ENCODE measurements around the gene CBY3. TPM values are rescaled to one million over a fixed set of nuclear protein-coding genes. Genes with fewer than 3 reads are reported as not detected.

CBY3 gene
- total and polyA plus RNA-seq, 2 of the 8 experiments (the other 6 are each of a cell fraction or from before 2014, with no cell fraction given), result 0.39 TPM

DNA sequence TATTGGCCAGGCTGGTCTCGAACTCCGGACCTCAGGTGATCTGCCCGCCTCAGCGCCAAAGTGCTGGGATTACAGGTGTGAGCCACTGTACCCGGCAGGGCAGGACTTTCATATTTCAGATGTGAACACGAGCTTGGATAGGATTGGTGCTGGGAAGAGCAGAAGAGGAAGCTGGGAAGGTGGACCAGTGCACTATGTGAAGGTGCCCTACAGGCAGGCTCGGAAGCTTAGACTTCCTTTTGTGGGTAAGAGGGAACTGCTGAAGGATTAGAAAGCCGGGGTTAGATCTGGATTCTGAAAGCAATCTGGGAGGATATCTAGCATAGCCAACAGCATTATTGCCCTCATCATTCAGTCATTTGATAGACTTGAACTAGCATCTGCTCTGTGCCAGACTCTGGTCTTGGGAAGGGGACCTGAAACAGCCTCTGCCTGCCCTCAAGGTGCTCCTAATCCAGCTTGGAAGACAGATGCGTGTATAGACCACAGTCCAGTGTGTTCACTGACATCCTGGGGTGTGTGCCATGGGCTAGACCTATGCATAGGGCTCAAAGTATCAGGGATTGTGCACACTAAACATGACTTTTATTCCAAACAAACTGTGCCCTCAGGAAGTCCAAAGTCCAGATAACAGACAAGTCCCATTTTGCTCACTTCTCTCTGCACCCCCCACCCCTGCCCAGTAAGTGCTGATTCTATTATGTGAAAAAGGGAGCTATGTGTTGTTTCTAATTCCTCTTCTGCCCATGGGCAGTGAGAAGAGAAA, 637 bp downstream of the CBY3 start (continued):
- no peak for TF ChIP-seq SIN3A (conservative IDR thresholded peaks at IDR 0.05 in 1 of 2, IDR thresholded peaks at IDR 0.05 in 1 of 2; ENCODE audit: low read depth in 1 of 2, low read length in 2 of 2)
- no peak for TF ChIP-seq JUN (IDR thresholded peaks at IDR 0.05; ENCODE audit: low read depth, low read length)
- no peak for TF ChIP-seq PHF8 (conservative IDR thresholded peaks at IDR 0.05; ENCODE audit: low read depth, low read length)
- TF ChIP-seq, protein P1, sequence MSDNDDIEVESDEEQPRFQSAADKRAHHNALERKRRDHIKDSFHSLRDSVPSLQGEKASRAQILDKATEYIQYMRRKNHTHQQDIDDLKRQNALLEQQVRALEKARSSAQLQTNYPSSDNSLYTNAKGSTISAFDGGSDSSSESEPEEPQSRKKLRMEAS (IDR thresholded peaks at IDR 0.05), result no peak
- TF ChIP-seq JUND (IDR thresholded peaks at IDR 0.05; ENCODE audit: low read length), result no peak
- TF ChIP-seq HDAC2 (IDR thresholded peaks at IDR 0.05; ENCODE audit: borderline replicate concordance in 1 of 2, low read depth in 2 of 2, low read length in 2 of 2), result no peak
- TF ChIP-seq KDM1A (IDR thresholded peaks at IDR 0.05; ENCODE audit: borderline replicate concordance, low read length), result no peak
- TF ChIP-seq RXRA (IDR thresholded peaks at IDR 0.05; ENCODE audit: insufficient read depth, low read depth, low read length), result no peak
- TF ChIP-seq SRF (IDR thresholded peaks at IDR 0.05; ENCODE audit: low read depth, low read length), result no peak
- no peak for TF ChIP-seq CHD2 (IDR thresholded peaks at IDR 0.05; ENCODE audit: low read length)
